Peyer's patch (tissue), 4 donors: ENCODE data around the gene SLC47A1. TPM values are rescaled to one million over a fixed set of nuclear protein-coding genes. Genes with fewer than 3 reads are reported as not detected.

Source experiments
- DNase-seq, 3 donors: peaks; one replicate each; pipeline ENCODE4 v3.0.0-alpha.2; 2017 to 2019
- H3K27ac ChIP-seq, 4 donors: fragments of 200-600 bp; sonication (generic); one replicate each; pipeline ENCODE4 v1.5.1; 2016 to 2019
- H3K27me3 ChIP-seq, 2 donors: fragments of 200-600 bp; sonication (generic); one replicate each; pipeline ENCODE4 v1.5.1; 2019
- H3K36me3 ChIP-seq, 3 donors: fragments of 200-600 bp; sonication (generic); one replicate each; pipeline ENCODE4 v1.5.1; 2016 to 2019
- H3K4me1 ChIP-seq, 4 donors: fragments of 200-600 bp; sonication (generic); one replicate each; pipeline ENCODE4 v1.5.1; 2016 to 2019
- H3K4me3 ChIP-seq, 4 donors: fragments of 200-600 bp; sonication (generic); 1 replicate in 3 of 4; 2 replicates in 1 of 4; pipeline ENCODE4 v1.5.1; 2016 to 2019; ENCODE audit warnings: mild to moderate bottlenecking in 1 of 4
- H3K9me3 ChIP-seq, 4 donors: fragments of 200-600 bp; sonication (generic); one replicate each; pipeline ENCODE4 v1.5.1; 2016 to 2019; ENCODE audit warnings: mild to moderate bottlenecking in 1 of 4
- CTCF ChIP-seq, 6 experiments: fragments of 450-650 bp in 4 of 6; fragments of 200-600 bp in 2 of 6; sonication (generic) in 1 of 6; IDR thresholded peaks; one replicate each; pipeline ENCODE4 v1.5.1; 2017 to 2019; ENCODE audit warnings: antibody characterized with exemption in 6 of 6, mild to moderate bottlenecking in 3 of 6, moderate library complexity in 1 of 6
- POLR2A ChIP-seq, 2 donors: fragments of 450-650 bp; IDR thresholded peaks; one replicate each; pipeline ENCODE4 v1.5.1; 2017; ENCODE audit warnings: antibody characterized with exemption in 2 of 2, mild to moderate bottlenecking in 2 of 2, moderate library complexity in 2 of 2
- total RNA-seq, 4 donors: library from RNA; depleted of rRNA; stranded (reverse); fragments of >200 nt; gene quantifications; one replicate each; pipeline ENCODE4 v1.1.0, GENCODE V29; 2016

SLC47A1 gene
- total RNA-seq, 4 donors from 2014 or later = 1.2 to 3.8 TPM; not detected in 2

- no peak for DNase-seq
- Histone ChIP-seq H3K9me3 (no peaks in the 10 kb centered on the region), H3K27me3 (no peaks in the 10 kb centered on the region), H3K4me1 (no peaks in the 10 kb centered on the region), H3K36me3 (no peaks in the 10 kb centered on the region), H3K27ac (no peak overlapping the region), H3K4me3 (no peak overlapping the region)
- no peak for TF ChIP-seq CTCF (IDR thresholded peaks at IDR 0.05)
Measured at GRCh38 chr17:19539841-19540311, 6.2 kb downstream of the SLC47A1 start.

- TF ChIP-seq CTCF (IDR thresholded peaks at IDR 0.05) = no peak
- no peak for TF ChIP-seq POLR2A (IDR thresholded peaks at IDR 0.05)
- H3K36me3 ChIP-seq = no peaks in the 10 kb centered on the region
- no peak for DNase-seq
- no peaks in the 10 kb centered on the region for H3K9me3 ChIP-seq
- no peaks in the 10 kb centered on the region for H3K4me1 ChIP-seq
- no peaks in the 10 kb centered on the region for H3K27me3 ChIP-seq
- no peak overlapping the region for H3K4me3 ChIP-seq
- no peak overlapping the region for H3K27ac ChIP-seq
Measured at GRCh38 chr17:19540706-19541370, 7.2 kb downstream of the SLC47A1 start.

- no peak overlapping the region for H3K27ac ChIP-seq
- no peak for DNase-seq
- no peaks in the 10 kb centered on the region for H3K4me1 ChIP-seq
- no peak overlapping the region for H3K4me3 ChIP-seq
- H3K36me3 ChIP-seq = no peaks in the 10 kb centered on the region
- H3K27me3 ChIP-seq = no peaks in the 10 kb centered on the region
- TF ChIP-seq POLR2A (IDR thresholded peaks at IDR 0.05) (no peak), CTCF (IDR thresholded peaks at IDR 0.05) (no peak)
- H3K9me3 ChIP-seq = no peaks in the 10 kb centered on the region
Measured at GRCh38 chr17:19541445-19541844, 7.8 kb downstream of the SLC47A1 start.

- H3K4me3 ChIP-seq = no peak overlapping the region
- H3K9me3 ChIP-seq = no peaks in the 10 kb centered on the region
- no peak for DNase-seq
- H3K27ac ChIP-seq = no peak overlapping the region
- H3K36me3 ChIP-seq = no peaks in the 10 kb centered on the region
- no peaks in the 10 kb centered on the region for H3K27me3 ChIP-seq
- no peak for TF ChIP-seq CTCF (IDR thresholded peaks at IDR 0.05)
- no peak for TF ChIP-seq POLR2A (IDR thresholded peaks at IDR 0.05)
- H3K4me1 ChIP-seq = no peaks in the 10 kb centered on the region
Measured at GRCh38 chr17:19542247-19542646, 8.6 kb downstream of the SLC47A1 start.

GRCh38 chr17:19544366-19544765 is 10.7 kb downstream of the SLC47A1 start:
- H3K4me3 ChIP-seq = no peak overlapping the region
- TF ChIP-seq CTCF (IDR thresholded peaks at IDR 0.05) = no peak
- TF ChIP-seq POLR2A (IDR thresholded peaks at IDR 0.05) = no peak
- H3K27me3 ChIP-seq = no peaks in the 10 kb centered on the region
- no peaks in the 10 kb centered on the region for H3K36me3 ChIP-seq
- no peaks in the 10 kb centered on the region for H3K4me1 ChIP-seq
- no peaks in the 10 kb centered on the region for H3K9me3 ChIP-seq
- no peak for DNase-seq
- no peak overlapping the region for H3K27ac ChIP-seq
